PC-9 (cell line): ENCODE results near the gene SBNO1. TPM values are rescaled to one million over a fixed set of nuclear protein-coding genes. Genes with fewer than 3 reads are reported as not detected.
A peak's percentile ranks its signal among the peaks of the same experiment; 100 is the strongest.

Experiments
- BruUV-seq: library from RNA; stranded (reverse); fragments of 400-500 nt; replicated peaks from 2 replicates; lab custom pipeline; 2021; lab: Mats Ljungman, UMichigan
- CTCF ChIA-PET: fragments of 300-600 bp; sonication (Branson Sonifier 250); formaldehyde crosslinking; loops from one replicate; lab custom pipeline; 2022; ENCODE audit warnings: antibody characterized with exemption; lab: Charles Lee
- POLR2A ChIA-PET: fragments of 300-600 bp; sonication (Branson Sonifier 250); formaldehyde crosslinking; loops from one replicate; lab custom pipeline; 2022; ENCODE audit warnings: antibody characterized with exemption; ENCODE audit not compliant: unreplicated experiment; lab: Charles Lee
- DNase-seq, 2 experiments: peaks; one replicate each; pipeline versions ENCODE4 v3.0.0 to v3.0.0-alpha.2; 2015 to 2022; ENCODE audit warnings: mixed read lengths in 1 of 2
- H2AFZ ChIP-seq: fragments of 200-600 bp; sonication (generic); 2 replicates; pipeline ENCODE4 v1.8.1; 2017; ENCODE audit warnings: antibody characterized with exemption
- H3F3A ChIP-seq: fragments of 200-600 bp; sonication (generic); 2 replicates; pipeline ENCODE4 v1.8.1; 2017; ENCODE audit warnings: antibody characterized with exemption, mild to moderate bottlenecking, low read depth; ENCODE audit not compliant: insufficient read depth
- H3K27ac ChIP-seq: fragments of 200-600 bp; sonication (generic); 2 replicates; pipeline ENCODE4 v1.6.1; 2016; ENCODE audit warnings: mixed run types
- H3K27me3 ChIP-seq: fragments of 200-600 bp; sonication (generic); 2 replicates; pipeline ENCODE4 v1.6.1; 2016; ENCODE audit warnings: low read depth, mixed run types; ENCODE audit not compliant: insufficient read depth
- H3K36me3 ChIP-seq: fragments of 200-600 bp; sonication (generic); 2 replicates; pipeline ENCODE4 v1.6.1; 2016; ENCODE audit warnings: low read depth, mixed run types
- H3K4me1 ChIP-seq: fragments of 200-600 bp; sonication (generic); replicated peaks from 2 replicates; pipeline ENCODE4 v1.6.1; 2016; ENCODE audit warnings: mixed run types; ENCODE audit not compliant: insufficient read depth
- H3K4me2 ChIP-seq: fragments of 200-600 bp; sonication (generic); 2 replicates; pipeline ENCODE4 v1.6.1; 2017; ENCODE audit warnings: mixed run types
- H3K4me3 ChIP-seq: fragments of 200-600 bp; sonication (generic); 2 replicates; pipeline ENCODE4 v1.6.1; 2016; ENCODE audit warnings: mixed run types
- H3K79me2 ChIP-seq: fragments of 200-600 bp; sonication (generic); 2 replicates; pipeline ENCODE4 v1.6.1; 2017; ENCODE audit warnings: low read depth, mixed run types
- H3K9me2 ChIP-seq: fragments of 200-600 bp; sonication (generic); 2 replicates; pipeline ENCODE4 v1.8.1; 2017; ENCODE audit warnings: mild to moderate bottlenecking; ENCODE audit not compliant: insufficient read depth
- H3K9me3 ChIP-seq: fragments of 200-600 bp; sonication (generic); 2 replicates; pipeline ENCODE4 v1.8.1; 2016; ENCODE audit warnings: low read depth; ENCODE audit not compliant: insufficient read depth
- H4K20me1 ChIP-seq: fragments of 200-600 bp; sonication (generic); 2 replicates; pipeline ENCODE4 v1.8.1; 2017; ENCODE audit not compliant: insufficient read depth
- CTCF ChIP-seq: fragments of 200-600 bp; sonication (generic); conservative IDR thresholded peaks from 2 replicates; pipeline ENCODE4 v1.6.1; 2017; ENCODE audit warnings: mixed run types, antibody characterized with exemption, mild to moderate bottlenecking, moderate library complexity
- EZH2 ChIP-seq: fragments of 200-600 bp; sonication (generic); IDR thresholded peaks from 2 replicates; pipeline ENCODE4 v1.8.0; 2017; ENCODE audit warnings: antibody characterized with exemption, low read depth
- intact Hi-C: fragments of 100-400 bp; cut with micrococcal nuclease; formaldehyde crosslinking; loops from one replicate; pipeline ENCODE4 v1.10.0; 2022; ENCODE audit not compliant: unreplicated experiment
- total RNA-seq: library from RNA; stranded (reverse); gene quantifications from 2 replicates; pipeline ENCODE4 v1.2.3, GENCODE V29; 2021

Gene SBNO1
- total RNA-seq, 1 experiment from 2014 or later: 43.1 TPM

GRCh38 chr12:123363390-123363739 lies 1.3 kb downstream of the SBNO1 start:
- no peak for TF ChIP-seq CTCF
- TF ChIP-seq EZH2: no peak
- no TSS peak for BruUV-seq

GRCh38 chr12:123358035-123358434 lies 6.6 kb downstream of the SBNO1 start:
- ChIA-PET CTCF (no interaction called here), POLR2A (no interaction called here)
- no peak overlapping the region for H3K4me2 ChIP-seq
- H2AFZ ChIP-seq: no peak overlapping the region
- TF ChIP-seq CTCF: no peak
- no peak for TF ChIP-seq EZH2
- peaks cover 4% of the 10 kb centered on the region for H3K4me1 ChIP-seq
- no TSS peak for BruUV-seq
- no peaks in the 10 kb centered on the region for H3K9me2 ChIP-seq
- peaks cover 59% of the 10 kb centered on the region for H4K20me1 ChIP-seq
- intact Hi-C loops: no loop called here
- H3K79me2 ChIP-seq: peaks cover 90% of the 10 kb centered on the region
- no peak overlapping the region for H3K27ac ChIP-seq
- no peaks in the 10 kb centered on the region for H3K9me3 ChIP-seq
- no peak overlapping the region for H3K4me3 ChIP-seq
- no peaks in the 10 kb centered on the region for H3K27me3 ChIP-seq
- H3K36me3 ChIP-seq: no peaks in the 10 kb centered on the region
- H3F3A ChIP-seq: 0 out of 2 replicates have a peak, but pooled peaks cover 3% of the 10 kb centered on the region
- no peak for DNase-seq

More at GRCh38 chr12:123363390-123363739, 1.3 kb downstream of the SBNO1 start:
- Histone ChIP-seq H3F3A (peaks cover 13% of the 10 kb centered on the region; the same call in 1 of the 2 replicates), H3K4me3 (peak overlapping the region; percentile 82), H3K4me1 (peaks cover 14% of the 10 kb centered on the region), H3K79me2 (peaks cover 60% of the 10 kb centered on the region), H3K36me3 (no peaks in the 10 kb centered on the region), H2AFZ (peak overlapping the region; percentile 45), H3K9me3 (no peaks in the 10 kb centered on the region), H4K20me1 (peaks cover 35% of the 10 kb centered on the region), H3K27me3 (no peaks in the 10 kb centered on the region), H3K4me2 (peak overlapping the region; percentile 89), H3K9me2 (no peaks in the 10 kb centered on the region), H3K27ac (peak overlapping the region; percentile 23)
- no peak for DNase-seq
- CTCF ChIA-PET: no interaction called here
- POLR2A ChIA-PET: no interaction called here
- intact Hi-C loops: no loop called here

- ChIA-PET POLR2A (no interaction called here), CTCF (no interaction called here)
- H2AFZ ChIP-seq: no peak overlapping the region
- 0 out of 2 replicates have a peak, but pooled peaks cover 3% of the 10 kb centered on the region for H3F3A ChIP-seq
- no peak overlapping the region for H3K4me2 ChIP-seq
- peaks cover 90% of the 10 kb centered on the region for H3K79me2 ChIP-seq
- H3K9me2 ChIP-seq: no peaks in the 10 kb centered on the region
- no TSS peak for BruUV-seq
- H3K27me3 ChIP-seq: no peaks in the 10 kb centered on the region
- H3K4me3 ChIP-seq: no peak overlapping the region
- H3K27ac ChIP-seq: no peak overlapping the region
- no peaks in the 10 kb centered on the region for H3K4me1 ChIP-seq
- peaks cover 59% of the 10 kb centered on the region for H4K20me1 ChIP-seq
- H3K9me3 ChIP-seq: no peaks in the 10 kb centered on the region
- no peaks in the 10 kb centered on the region for H3K36me3 ChIP-seq
- TF ChIP-seq CTCF: no peak
- no peak for DNase-seq
- intact Hi-C loops: no loop called here
These were observed 8.4 kb downstream of the SBNO1 start for GRCh38 chr12:123356159-123356670.
